ENCODE results near the gene TSFM.
"Not testable (repeated sequence)": the region's sequence is repeated elsewhere in the genome, so short reads cannot be mapped to it uniquely, and the experiment has no call there.

Gene TSFM

DNA sequence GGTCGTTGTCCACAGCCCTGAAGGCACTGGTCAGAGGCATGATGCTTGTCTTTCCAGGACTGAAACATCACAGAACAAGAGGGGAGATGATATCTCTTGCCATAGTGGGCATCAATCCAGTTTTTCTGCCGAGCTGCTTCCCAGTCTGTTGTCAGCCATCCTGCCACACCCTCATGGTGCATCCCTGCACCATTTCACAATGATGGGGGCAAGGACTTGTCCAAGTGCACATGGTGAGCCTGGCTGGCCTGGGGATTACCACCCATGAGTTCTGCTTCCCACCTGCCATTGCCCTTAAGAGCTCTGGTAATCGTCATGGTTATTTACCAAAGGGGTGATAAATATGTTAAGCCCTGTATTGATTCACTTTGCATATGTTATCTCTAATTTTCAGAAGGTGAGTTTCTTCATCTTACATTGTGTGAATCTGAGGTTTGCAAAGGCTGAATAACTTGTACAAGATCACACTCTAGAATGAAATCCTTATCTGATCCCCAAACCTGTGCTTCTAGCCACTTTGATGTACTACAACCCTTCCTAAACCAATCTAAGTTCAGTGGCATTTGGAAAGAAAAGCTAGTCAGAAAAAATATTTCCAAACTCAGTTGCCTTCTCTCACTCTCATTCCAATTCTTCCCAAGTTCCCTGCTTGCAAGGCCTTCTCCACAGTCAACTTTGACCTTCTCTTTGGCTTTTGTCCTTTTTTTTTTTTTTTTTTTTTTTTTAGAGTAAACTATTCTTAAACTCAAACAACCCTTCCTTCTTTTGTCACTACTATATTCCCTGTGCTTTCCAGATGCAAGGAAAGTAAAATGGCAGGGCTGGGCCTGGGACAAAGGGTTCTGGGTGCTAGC lies 33.6 kb downstream of the TSFM start:
- TF ChIP-seq, protein P1, sequence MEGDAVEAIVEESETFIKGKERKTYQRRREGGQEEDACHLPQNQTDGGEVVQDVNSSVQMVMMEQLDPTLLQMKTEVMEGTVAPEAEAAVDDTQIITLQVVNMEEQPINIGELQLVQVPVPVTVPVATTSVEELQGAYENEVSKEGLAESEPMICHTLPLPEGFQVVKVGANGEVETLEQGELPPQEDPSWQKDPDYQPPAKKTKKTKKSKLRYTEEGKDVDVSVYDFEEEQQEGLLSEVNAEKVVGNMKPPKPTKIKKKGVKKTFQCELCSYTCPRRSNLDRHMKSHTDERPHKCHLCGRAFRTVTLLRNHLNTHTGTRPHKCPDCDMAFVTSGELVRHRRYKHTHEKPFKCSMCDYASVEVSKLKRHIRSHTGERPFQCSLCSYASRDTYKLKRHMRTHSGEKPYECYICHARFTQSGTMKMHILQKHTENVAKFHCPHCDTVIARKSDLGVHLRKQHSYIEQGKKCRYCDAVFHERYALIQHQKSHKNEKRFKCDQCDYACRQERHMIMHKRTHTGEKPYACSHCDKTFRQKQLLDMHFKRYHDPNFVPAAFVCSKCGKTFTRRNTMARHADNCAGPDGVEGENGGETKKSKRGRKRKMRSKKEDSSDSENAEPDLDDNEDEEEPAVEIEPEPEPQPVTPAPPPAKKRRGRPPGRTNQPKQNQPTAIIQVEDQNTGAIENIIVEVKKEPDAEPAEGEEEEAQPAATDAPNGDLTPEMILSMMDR (IDR thresholded peaks at IDR 0.05; ENCODE audit: low read depth, low read length, missing control alignments): no peak
- no peak overlapping the region for H3K4me3 ChIP-seq (ENCODE audit: low read depth, low read length)
- no peak for DNase-seq (ENCODE audit: low read depth)

DNA sequence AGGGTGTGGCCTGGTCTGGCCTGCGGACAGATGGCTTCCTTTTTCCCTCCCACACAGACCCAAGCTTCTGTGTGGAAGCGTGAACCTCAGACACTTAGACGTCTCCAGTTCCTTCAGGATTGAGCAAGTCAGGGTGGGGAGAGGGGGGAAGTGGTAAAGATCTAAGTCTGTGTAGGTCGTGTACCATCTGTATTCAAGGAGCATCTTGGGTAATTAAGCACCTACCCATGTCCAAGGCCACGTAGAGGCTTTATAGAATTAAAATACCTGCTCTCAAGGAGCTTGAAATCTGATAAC lies 34.2 kb downstream of the TSFM start:
- TF ChIP-seq, protein P1 (IDR thresholded peaks at IDR 0.05; ENCODE audit: low read depth, low read length, missing control alignments): no peak
- DNase-seq (ENCODE audit: low read depth): no peak
- H3K4me3 ChIP-seq (ENCODE audit: low read depth, low read length): no peak overlapping the region

DNA sequence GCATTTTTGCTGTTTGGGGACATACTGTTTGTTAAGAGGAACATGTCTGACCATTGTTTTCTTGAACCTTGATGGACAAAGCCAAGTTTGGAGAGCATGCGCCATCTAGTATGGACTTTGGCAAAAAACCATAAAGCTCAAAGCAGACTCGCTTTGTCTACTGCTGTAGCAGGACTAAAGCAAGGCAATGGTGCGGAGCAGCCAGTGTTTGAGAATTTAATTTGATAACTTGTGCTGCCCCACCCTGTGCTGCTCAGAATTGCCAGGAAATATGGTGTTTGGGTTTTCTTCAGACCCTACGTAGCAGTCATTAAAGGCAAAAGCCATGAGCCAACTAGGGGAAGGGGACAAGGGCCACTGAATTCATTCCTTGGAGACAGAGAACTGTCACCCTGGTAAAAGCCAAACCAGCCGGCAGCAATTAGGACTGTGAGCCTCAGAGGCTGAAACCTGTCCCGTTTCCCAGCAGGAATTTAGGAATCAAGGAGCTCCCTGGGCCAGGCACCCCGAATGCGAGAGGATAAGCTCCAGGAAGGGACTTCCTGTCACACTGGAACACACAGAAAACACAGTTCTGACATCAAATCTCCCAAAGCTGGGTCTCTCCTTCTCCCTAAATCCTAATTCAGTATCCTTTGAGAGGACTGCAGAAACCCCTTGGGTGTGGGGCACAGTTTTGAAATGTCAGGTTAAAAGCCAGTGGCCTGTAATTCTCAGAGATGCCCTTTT lies 34.8 kb downstream of the TSFM start:
- TF ChIP-seq, protein P1 (IDR thresholded peaks at IDR 0.05; ENCODE audit: low read depth, low read length, missing control alignments): no peak
- no peak for DNase-seq (ENCODE audit: low read depth)
- no peak overlapping the region for H3K4me3 ChIP-seq (ENCODE audit: low read depth, low read length)

DNA sequence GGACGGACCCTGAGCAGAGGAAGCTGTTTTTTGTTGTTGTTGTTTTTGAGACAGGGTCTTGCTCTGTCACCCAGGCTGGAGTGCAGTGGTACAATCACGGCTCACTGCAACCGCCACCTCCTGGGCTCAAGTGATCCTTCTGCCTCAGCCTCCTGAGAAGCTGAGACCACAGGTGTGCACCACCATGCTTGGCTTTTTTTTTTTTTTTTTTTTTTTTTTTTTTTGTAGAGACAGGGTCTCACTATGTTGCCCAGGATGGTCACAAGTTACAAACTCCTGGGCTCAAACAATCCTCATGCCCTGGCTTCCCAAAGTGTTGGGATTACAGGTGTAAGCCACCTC lies 35.4 kb downstream of the TSFM start:
- DNase-seq (ENCODE audit: low read depth); H3K4me3 ChIP-seq (ENCODE audit: low read depth, low read length): not testable (repeated sequence)

- not testable (repeated sequence) for DNase-seq (ENCODE audit: low read depth)
Measured at GRCh38 chr12:57820119-57820518, 37.5 kb downstream of the TSFM start.

DNA sequence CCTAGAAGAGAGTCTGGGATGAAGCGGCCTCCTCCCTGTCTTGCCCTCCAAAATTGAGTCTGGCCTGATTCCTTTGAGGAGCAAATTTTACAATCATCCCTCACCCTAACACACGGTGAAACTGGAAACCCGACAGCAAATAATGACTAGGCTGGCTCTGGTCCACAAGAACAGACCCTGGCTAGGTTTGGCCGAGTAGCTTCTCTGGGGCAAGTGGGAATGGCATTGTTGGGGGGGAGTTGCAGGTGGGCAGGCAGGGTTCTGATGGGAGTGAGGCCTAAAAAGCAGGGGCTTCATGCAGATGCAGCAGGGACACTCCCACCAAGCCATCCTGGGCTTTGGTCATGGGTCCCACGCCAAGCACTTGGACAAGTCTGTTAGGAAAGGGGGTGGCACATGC lies 38.4 kb downstream of the TSFM start:
- not testable (repeated sequence) for DNase-seq (ENCODE audit: low read depth)

More at GRCh38 chr12:57820119-57820518, 37.5 kb downstream of the TSFM start:
- not testable (repeated sequence) for H3K4me3 ChIP-seq (ENCODE audit: low read depth, low read length)

GRCh38 chr12:57821474-57822214 lies 39.1 kb downstream of the TSFM start:
- TF ChIP-seq, protein P1 (IDR thresholded peaks at IDR 0.05; ENCODE audit: low read depth, low read length, missing control alignments): no peak
- no peak overlapping the region for H3K4me3 ChIP-seq (ENCODE audit: low read depth, low read length)
- no peak for DNase-seq (ENCODE audit: low read depth)

More for the DNA sequence above, 38.4 kb downstream of the TSFM start:
- not testable (repeated sequence) for H3K4me3 ChIP-seq (ENCODE audit: low read depth, low read length)

DNA sequence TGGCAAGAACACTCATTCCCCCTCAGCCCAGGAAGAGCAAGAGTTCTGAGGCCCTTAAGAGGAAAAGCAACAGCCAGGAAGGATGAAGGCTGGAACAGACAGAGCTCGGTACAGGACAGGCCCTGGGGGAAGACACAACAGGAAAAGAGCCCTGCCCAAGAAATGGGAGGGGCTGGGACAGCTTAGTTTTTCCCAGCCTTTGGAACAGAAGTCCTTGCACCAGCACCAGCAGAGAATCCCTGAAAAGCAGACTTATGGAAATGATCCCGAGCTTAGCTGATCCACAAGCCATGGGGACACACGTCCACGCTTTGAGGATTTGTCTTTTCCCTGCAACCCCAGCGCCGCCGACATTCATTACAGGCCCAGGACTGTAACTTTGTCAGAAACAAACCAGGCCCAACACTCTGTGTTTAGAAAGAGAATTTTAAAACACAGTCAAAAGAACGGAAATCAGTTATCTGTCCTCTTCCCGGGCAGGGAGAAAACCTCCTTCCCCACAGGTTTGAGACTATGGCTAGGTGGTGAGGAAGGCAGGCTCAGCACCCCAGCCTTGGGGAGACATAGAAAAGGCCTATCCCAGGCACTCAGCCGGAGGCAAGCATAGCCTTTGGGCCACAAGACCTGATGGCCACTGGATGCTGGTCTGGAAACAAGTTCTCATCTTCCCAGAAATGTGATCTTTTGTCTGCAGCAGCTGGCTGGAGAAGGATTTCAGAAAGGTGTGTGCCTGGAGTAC lies 40.0 kb downstream of the TSFM start:
- DNase-seq (ENCODE audit: low read depth): no peak
- TF ChIP-seq, protein P1 (IDR thresholded peaks at IDR 0.05; ENCODE audit: low read depth, low read length, missing control alignments): no peak
- H3K4me3 ChIP-seq (ENCODE audit: low read depth, low read length): no peak overlapping the region
